Parathyroid adenoma (tissue), 2 donors: ENCODE measurements around the gene SOS1.

Source experiments
- H2AFZ ChIP-seq: fragments of 300-600 bp; sonication (generic); one replicate; pipeline ENCODE4 v1.7.0; 2017; ENCODE audit warnings: antibody characterized with exemption, mild to moderate bottlenecking
- H3K27ac ChIP-seq: fragments of 300-600 bp; sonication (generic); one replicate; pipeline ENCODE4 v1.7.0; 2017
- H3K27me3 ChIP-seq: fragments of 300-600 bp; sonication (generic); one replicate; pipeline ENCODE4 v1.7.0; 2017; ENCODE audit warnings: low read length; ENCODE audit not compliant: control insufficient read depth, insufficient read depth
- H3K36me3 ChIP-seq: fragments of 300-600 bp; sonication (generic); one replicate; pipeline ENCODE4 v1.7.0; 2017; ENCODE audit warnings: low read length; ENCODE audit not compliant: control insufficient read depth, insufficient read depth
- H3K4me1 ChIP-seq: fragments of 300-600 bp; sonication (generic); one replicate; pipeline ENCODE4 v1.7.0; 2017; ENCODE audit warnings: control low read depth
- H3K4me2 ChIP-seq: fragments of 300-600 bp; sonication (generic); one replicate; pipeline ENCODE4 v1.7.0; 2017; ENCODE audit warnings: low read length
- H3K4me3 ChIP-seq: fragments of 300-600 bp; sonication (generic); one replicate; pipeline ENCODE4 v1.7.0; 2017; ENCODE audit warnings: low read depth, low read length
- H3K79me2 ChIP-seq: fragments of 300-600 bp; sonication (generic); one replicate; pipeline ENCODE4 v1.7.0; 2017; ENCODE audit warnings: control low read depth
- H3K9ac ChIP-seq: fragments of 300-600 bp; sonication (generic); one replicate; pipeline ENCODE4 v1.7.0; 2017; ENCODE audit warnings: mild to moderate bottlenecking
- H3K9me3 ChIP-seq: fragments of 300-600 bp; sonication (generic); one replicate; pipeline ENCODE4 v1.7.0; 2017; ENCODE audit warnings: low read length; ENCODE audit not compliant: control insufficient read depth
- TF ChIP-seq, protein P1 (sequence below): fragments of 300-600 bp; sonication (generic); IDR thresholded peaks from one replicate; pipeline ENCODE4 v1.7.0; 2017; ENCODE audit warnings: antibody characterized with exemption, mild to moderate bottlenecking
- donor health status: primary hyperparathyroidism.

Gene SOS1

DNA sequence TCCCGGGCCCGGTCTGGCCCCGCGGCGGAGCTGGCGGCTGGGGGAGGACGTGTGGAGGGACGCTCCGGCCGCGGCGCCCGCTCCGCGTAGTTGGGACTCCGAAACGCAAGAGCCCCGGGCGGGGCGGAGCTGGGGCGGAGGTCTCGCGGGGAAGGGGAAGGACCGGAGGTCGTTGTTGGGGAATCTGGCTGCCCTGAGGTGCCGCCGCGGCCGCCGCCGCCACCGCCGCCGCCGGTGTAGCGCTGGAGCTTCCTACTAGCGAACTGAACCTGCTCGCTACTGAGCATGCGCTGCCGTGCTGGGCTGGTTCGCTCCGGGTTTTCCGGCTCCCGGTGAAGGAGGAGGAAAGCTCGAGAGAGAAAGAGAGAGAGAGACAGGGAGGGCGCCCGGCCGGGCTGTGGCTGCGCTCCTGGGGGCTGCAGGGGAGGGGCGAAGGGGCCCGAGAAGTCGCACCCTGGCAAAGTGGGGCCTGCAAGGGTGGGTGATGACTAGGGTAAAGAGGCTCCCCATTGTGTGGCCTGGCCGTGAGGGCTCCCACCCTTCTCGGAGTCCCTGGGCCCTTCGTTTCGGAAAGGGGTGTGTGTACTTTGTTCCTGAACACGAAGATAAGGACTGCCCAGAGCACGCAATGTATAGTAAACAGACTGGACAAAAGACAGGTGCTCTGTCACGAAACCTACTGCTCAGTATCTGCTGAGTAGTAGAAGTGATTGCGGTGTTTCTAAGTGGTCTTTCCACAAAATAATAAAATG lies at the start of gene SOS1:
SOS1 (minus strand) TSS at position 281 of the 752 bp plus-strand sequence. CDS start 629 bp downstream, outside the sequence.
- peak within 1 kb of the TSS; percentile 84 for H3K4me3 ChIP-seq
- no peaks in the 10 kb centered on the region for H3K36me3 ChIP-seq
- peak within 1 kb of the TSS; percentile 94 for H3K4me2 ChIP-seq
- peak within 1 kb of the TSS; percentile 25 for H3K9ac ChIP-seq
- peaks cover 22% of the 10 kb centered on the region for H3K4me1 ChIP-seq
- TF ChIP-seq, protein P1, sequence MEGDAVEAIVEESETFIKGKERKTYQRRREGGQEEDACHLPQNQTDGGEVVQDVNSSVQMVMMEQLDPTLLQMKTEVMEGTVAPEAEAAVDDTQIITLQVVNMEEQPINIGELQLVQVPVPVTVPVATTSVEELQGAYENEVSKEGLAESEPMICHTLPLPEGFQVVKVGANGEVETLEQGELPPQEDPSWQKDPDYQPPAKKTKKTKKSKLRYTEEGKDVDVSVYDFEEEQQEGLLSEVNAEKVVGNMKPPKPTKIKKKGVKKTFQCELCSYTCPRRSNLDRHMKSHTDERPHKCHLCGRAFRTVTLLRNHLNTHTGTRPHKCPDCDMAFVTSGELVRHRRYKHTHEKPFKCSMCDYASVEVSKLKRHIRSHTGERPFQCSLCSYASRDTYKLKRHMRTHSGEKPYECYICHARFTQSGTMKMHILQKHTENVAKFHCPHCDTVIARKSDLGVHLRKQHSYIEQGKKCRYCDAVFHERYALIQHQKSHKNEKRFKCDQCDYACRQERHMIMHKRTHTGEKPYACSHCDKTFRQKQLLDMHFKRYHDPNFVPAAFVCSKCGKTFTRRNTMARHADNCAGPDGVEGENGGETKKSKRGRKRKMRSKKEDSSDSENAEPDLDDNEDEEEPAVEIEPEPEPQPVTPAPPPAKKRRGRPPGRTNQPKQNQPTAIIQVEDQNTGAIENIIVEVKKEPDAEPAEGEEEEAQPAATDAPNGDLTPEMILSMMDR: no peak
- peaks cover 34% of the 10 kb centered on the region for H3K79me2 ChIP-seq
- no peaks in the 10 kb centered on the region for H3K27me3 ChIP-seq
- peak within 1 kb of the TSS; percentile 94 for H3K27ac ChIP-seq
- no peaks in the 10 kb centered on the region for H3K9me3 ChIP-seq
- peak within 1 kb of the TSS; percentile 91 for H2AFZ ChIP-seq

DNA sequence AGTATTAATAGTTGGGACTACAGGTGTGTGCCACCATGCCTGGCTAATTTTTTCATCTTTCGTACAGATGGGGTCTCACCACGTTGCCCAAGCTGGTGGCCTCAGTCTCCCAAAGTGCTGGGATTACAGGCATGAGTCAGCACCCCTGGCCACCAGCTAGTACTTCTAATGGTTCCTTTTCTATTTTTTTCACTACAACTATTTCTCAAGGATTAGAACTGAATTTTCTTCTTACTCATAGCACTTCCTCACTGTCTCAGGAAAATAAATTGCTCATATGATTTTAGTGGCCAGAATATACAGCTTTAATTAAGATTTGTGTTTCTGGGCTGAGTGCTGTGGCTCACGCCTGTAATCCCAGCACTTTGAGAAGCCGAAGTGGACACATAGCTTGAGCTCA lies 43.2 kb upstream of the SOS1 start:
- TF ChIP-seq, protein P1: no peak
- Histone ChIP-seq H3K4me3 (no peak overlapping the region), H3K27me3 (no peaks in the 10 kb centered on the region), H2AFZ (no peak overlapping the region), H3K4me2 (no peak overlapping the region), H3K9ac (no peak overlapping the region), H3K27ac (no peak overlapping the region), H3K79me2 (no peaks in the 10 kb centered on the region), H3K4me1 (peaks cover 6% of the 10 kb centered on the region), H3K36me3 (no peaks in the 10 kb centered on the region), H3K9me3 (no peaks in the 10 kb centered on the region)

DNA sequence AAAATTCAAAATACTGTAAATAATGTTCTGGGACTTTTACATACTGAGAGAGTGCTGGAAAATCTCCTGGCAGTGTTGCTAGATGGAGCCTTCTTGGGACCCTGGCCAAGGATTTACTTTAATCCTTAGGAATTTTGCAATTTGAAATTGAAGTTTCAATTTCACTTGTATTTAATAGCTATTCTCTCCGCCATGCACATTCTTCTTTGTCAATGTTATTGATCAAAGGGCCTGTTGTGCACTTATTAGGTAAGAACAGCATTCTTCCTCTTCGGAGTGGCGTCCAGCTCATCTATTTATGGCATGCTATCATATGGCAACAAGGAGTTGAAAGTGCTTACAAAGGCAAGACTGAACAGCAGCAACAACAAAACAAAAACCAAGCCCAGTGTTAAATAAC lies 40.1 kb upstream of the SOS1 start:
- Histone ChIP-seq H3K9me3 (no peaks in the 10 kb centered on the region), H3K4me2 (peak overlapping the region; percentile 50), H3K9ac (no peak overlapping the region), H3K27me3 (no peaks in the 10 kb centered on the region), H3K4me3 (no peak overlapping the region), H3K79me2 (no peaks in the 10 kb centered on the region), H3K36me3 (no peaks in the 10 kb centered on the region), H3K27ac (peak overlapping the region; percentile 75), H3K4me1 (peaks cover 6% of the 10 kb centered on the region), H2AFZ (peak overlapping the region; percentile 71)
- TF ChIP-seq, protein P1: no peak

DNA sequence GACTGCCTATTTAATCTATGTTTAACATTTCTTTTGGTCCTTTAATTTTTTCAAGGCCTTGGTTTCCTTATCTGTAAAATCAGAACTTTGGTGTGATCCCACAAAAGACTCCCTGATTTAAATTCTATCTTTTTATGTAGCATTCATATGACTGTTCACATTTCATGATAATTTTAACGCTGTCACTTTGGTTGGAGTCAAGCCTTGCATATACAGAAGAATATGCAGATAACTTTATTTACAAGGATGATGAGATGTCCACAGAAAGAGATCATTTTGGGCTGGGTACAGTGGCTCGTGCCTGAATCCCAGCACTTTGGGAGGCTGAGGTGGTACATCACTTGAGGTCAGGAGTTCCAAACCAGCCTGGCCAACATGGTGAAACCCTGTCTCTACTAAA lies 38.4 kb upstream of the SOS1 start:
- Histone ChIP-seq H3K4me3 (no peak overlapping the region), H3K27ac (no peak overlapping the region), H3K79me2 (no peaks in the 10 kb centered on the region), H3K9ac (no peak overlapping the region), H3K4me1 (peaks cover 6% of the 10 kb centered on the region), H3K9me3 (no peaks in the 10 kb centered on the region), H3K27me3 (no peaks in the 10 kb centered on the region), H3K4me2 (no peak overlapping the region), H2AFZ (no peak overlapping the region), H3K36me3 (no peaks in the 10 kb centered on the region)
- TF ChIP-seq, protein P1: no peak

DNA sequence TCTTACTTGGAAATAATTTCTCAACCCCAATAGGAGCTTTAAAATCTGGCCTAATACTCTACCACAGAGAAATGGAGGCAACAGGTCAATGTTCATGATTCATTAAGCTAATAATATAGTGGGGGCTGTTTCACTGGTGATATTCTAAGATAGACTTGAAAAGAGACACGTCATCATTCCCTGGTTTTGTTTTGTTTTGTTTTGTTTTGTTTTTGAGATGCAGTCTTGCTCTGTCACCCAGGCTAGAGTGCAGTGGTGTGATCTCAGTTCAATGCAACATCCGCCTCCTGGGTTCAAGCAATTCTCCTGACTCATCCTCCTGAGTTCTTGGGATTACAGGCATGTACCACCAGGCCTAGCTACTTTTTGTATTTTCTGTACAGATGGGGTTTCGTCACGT lies 37.5 kb upstream of the SOS1 start:
- no peak overlapping the region for H3K4me2 ChIP-seq
- no peaks in the 10 kb centered on the region for H3K9me3 ChIP-seq
- H3K4me1 ChIP-seq: peaks cover 6% of the 10 kb centered on the region
- no peak overlapping the region for H2AFZ ChIP-seq
- no peaks in the 10 kb centered on the region for H3K36me3 ChIP-seq
- H3K27ac ChIP-seq: no peak overlapping the region
- H3K4me3 ChIP-seq: no peak overlapping the region
- TF ChIP-seq, protein P1: no peak
- no peaks in the 10 kb centered on the region for H3K27me3 ChIP-seq
- no peak overlapping the region for H3K9ac ChIP-seq
- H3K79me2 ChIP-seq: no peaks in the 10 kb centered on the region
